Stomach (tissue), 9 donors: ENCODE measurements around the gene CREB5. TPM values are rescaled to one million over a fixed set of nuclear protein-coding genes. Genes with fewer than 3 reads are reported as not detected.

Experiments
- DNase-seq, 2 donors: peaks; one replicate each; pipeline versions ENCODE4 v3.0.0 to v3.0.0-alpha.2; 2013 to 2019
- H3K27ac ChIP-seq, 5 donors: fragments of 200-600 bp in 4 of 5; sonication (generic) in 4 of 5; one replicate each; pipeline ENCODE4 v1.5.1; 2013 to 2019; ENCODE audit warnings: mild to moderate bottlenecking in 1 of 5, moderate library complexity in 1 of 5
- H3K27me3 ChIP-seq, 3 donors: fragments of 200-600 bp; sonication (generic); one replicate each; pipeline ENCODE4 v1.5.1; 2017 to 2019; ENCODE audit warnings: mixed run types in 1 of 3
- H3K36me3 ChIP-seq, 4 donors: fragments of 200-600 bp; sonication (generic); 1 replicate in 3 of 4; 2 replicates in 1 of 4; pipeline ENCODE4 v1.5.1; 2016 to 2019
- H3K4me1 ChIP-seq, 4 donors: fragments of 200-600 bp; sonication (generic); one replicate each; pipeline ENCODE4 v1.5.1; 2016 to 2019
- H3K4me3 ChIP-seq, 4 donors: fragments of 200-600 bp; sonication (generic) in 3 of 4; one replicate each; pipeline ENCODE4 v1.5.1; 2016 to 2019; ENCODE audit warnings: mild to moderate bottlenecking in 1 of 4
- H3K9me3 ChIP-seq, 4 donors: fragments of 200-600 bp; sonication (generic); one replicate each; pipeline ENCODE4 v1.5.1; 2016 to 2019
- CTCF ChIP-seq, 7 experiments: fragments of 450-650 bp in 4 of 7; fragments of 200-600 bp in 3 of 7; sonication (generic) in 3 of 7; IDR thresholded peaks; one replicate each; pipeline ENCODE4 v1.5.1; 2016 to 2019; ENCODE audit warnings: antibody characterized with exemption in 7 of 7, control low read depth in 2 of 7, mild to moderate bottlenecking in 1 of 7
- EP300 ChIP-seq: sonication (generic); formaldehyde crosslinking; IDR thresholded peaks from one replicate; pipeline ENCODE4 v1.6.1; 2017; ENCODE audit warnings: antibody characterized with exemption
- POLR2A ChIP-seq, 4 donors: fragments of 450-650 bp; IDR thresholded peaks; one replicate each; pipeline ENCODE4 v1.6.1; 2016; ENCODE audit warnings: antibody characterized with exemption in 4 of 4, control low read depth in 2 of 4, mild to moderate bottlenecking in 1 of 4, moderate library complexity in 1 of 4
- POLR2AphosphoS5 ChIP-seq, 3 donors: sonication (generic); formaldehyde crosslinking; IDR thresholded peaks; one replicate each; pipeline ENCODE4 v1.6.1; 2016; ENCODE audit warnings: antibody characterized with exemption in 3 of 3
- WGBS, 5 donors: extraction: QIAGEN DNeasy Blood & Tissue Kit in 3 of 5; methylation state at CpG; one replicate each; pipeline versions ENCODE4 v1.1.5 to v1.1.7; 2013 to 2018; 5-methylcytosine and 5-hydroxymethylcytosine counted together
- intact Hi-C: fragments of 100-400 bp; cut with DNase I; formaldehyde crosslinking; loops from one replicate; pipeline ENCODE4 v1.15.1; 2023; ENCODE audit warnings: low total_unique reads
- polyA plus RNA-seq, 3 donors: library from polyadenylated mRNA; stranded (reverse); fragments of 200-250 nt; gene quantifications; one replicate each; pipeline ENCODE4 v1.2.3, GENCODE V29; 2013
- total RNA-seq, 5 donors: library from RNA; depleted of rRNA; stranded (reverse); fragments of >200 nt; gene quantifications; one replicate each; pipeline versions ENCODE4 v1.1.0 to v1.2.3, GENCODE V29; 2014 to 2016
- donor health status: healthy with polysubstance abuse.
- donor health status: Bipolar disorder and iron deficiency.
- donor health status: healthy.

The CREB5 gene
- total and polyA plus RNA-seq, 8 donors = 0.68 to 30.3 (median 1.5) TPM; not detected in 1

DNA sequence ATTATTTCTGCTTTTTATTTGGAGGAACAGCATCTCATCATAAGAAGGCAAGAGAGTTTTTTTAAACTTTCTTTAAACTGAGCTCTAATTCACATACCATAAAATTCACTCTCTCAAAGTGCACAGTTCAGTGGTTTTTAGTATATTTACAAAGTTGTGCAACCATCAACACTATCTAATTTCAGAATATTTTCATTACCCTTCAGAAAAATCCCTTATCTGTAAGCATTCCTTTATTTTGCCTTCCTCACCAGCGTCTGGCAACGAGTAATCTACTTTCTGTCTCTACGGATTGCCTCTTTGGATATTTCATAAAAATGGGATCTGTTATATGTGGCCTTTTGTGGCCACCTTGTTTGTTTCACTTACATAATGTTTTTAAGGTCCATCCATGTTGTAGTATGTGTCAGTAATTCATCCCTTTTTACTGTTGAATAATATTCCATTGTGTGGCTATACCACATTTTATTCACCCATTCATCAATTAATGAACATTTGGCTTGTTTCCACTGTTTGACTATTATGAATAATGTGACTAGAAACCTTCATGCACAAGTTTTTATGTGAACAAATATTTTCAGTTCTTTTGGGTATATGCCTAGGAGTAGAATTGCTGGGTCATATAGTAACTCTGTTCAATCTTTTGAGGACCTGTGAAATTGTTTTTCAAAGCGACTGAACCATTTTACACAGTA, 364.3 kb downstream of the CREB5 start:
- TF ChIP-seq POLR2AphosphoS5 (IDR thresholded peaks at IDR 0.05) = no peak
- no peak for TF ChIP-seq EP300
- no peak for TF ChIP-seq CTCF (IDR thresholded peaks at IDR 0.05)
- TF ChIP-seq POLR2A (IDR thresholded peaks at IDR 0.05) = no peak
- no peak for DNase-seq
- Histone ChIP-seq H3K27ac (no peak overlapping the region), H3K36me3 (no peaks in the 10 kb centered on the region), H3K27me3 (no peaks in the 10 kb centered on the region), H3K4me3 (no peak overlapping the region), H3K4me1 (peaks cover 0 to 6% (median 0%) of the 10 kb centered on the region in 4 donors), H3K9me3 (no peaks in the 10 kb centered on the region)
- 88 to 96% (median 92%) methylated on average over 4 of the region's 4 CpGs for WGBS, 5 donors
- intact Hi-C loops = no loop called here

DNA sequence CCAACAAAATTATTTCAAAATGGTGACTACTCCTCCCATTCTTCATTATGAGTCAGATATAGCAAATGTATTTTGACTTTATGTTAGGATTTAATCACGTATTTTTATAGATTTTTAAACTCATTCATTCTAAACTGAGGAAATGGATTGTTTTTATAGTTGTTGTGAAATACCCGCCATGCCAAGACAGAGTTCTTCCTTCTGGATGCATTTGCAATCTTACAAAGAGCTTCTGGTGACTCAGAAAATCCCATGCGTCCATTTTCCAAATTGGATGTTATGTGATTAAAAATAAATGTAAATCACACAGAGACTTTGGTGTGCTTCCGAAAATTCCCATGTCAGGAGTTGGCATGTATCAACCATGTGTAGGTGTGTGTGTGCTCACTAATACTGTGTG, 366.5 kb downstream of the CREB5 start:
- H3K9me3 ChIP-seq = no peaks in the 10 kb centered on the region
- no peak overlapping the region for H3K4me3 ChIP-seq

DNA sequence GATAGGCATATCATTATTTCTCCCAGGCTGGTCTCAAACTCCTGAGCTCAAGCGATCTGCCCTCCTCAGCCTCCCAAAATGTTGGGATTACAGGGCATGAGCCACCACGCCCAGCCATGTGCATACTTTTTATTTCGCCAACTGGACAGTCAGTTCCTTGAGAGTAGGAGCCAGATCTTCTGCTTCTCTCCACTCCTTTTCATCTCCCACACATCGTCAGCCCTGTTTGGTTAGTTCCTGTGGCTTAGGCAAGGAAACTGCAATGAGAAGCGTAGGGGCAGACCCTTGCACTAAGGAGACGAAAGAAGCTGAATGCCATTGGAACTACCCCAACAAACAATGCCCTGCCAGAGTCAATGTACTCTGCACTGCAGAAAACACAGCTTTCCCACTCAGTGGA, 367.6 kb downstream of the CREB5 start:
- Histone ChIP-seq H3K4me3 (no peak overlapping the region), H3K27ac (no peak overlapping the region), H3K36me3 (no peaks in the 10 kb centered on the region), H3K27me3 (no peaks in the 10 kb centered on the region), H3K4me1 (peaks cover 0 to 9% (median 4%) of the 10 kb centered on the region in 4 donors), H3K9me3 (no peaks in the 10 kb centered on the region)
- whole genome bisulfite sequencing, 5 donors = 78 to 88% (median 84%) methylated on average over 6 of the region's 6 CpGs
- intact Hi-C loops = no loop called here
- no peak for TF ChIP-seq POLR2AphosphoS5 (IDR thresholded peaks at IDR 0.05)
- no peak for TF ChIP-seq POLR2A (IDR thresholded peaks at IDR 0.05)
- TF ChIP-seq EP300 = no peak
- no peak for TF ChIP-seq CTCF (IDR thresholded peaks at IDR 0.05)
- DNase-seq = no peak

More for the DNA sequence above, 366.5 kb downstream of the CREB5 start:
- Histone ChIP-seq H3K27ac (no peak overlapping the region), H3K27me3 (no peaks in the 10 kb centered on the region), H3K36me3 (no peaks in the 10 kb centered on the region), H3K4me1 (peaks cover 0 to 6% (median 0%) of the 10 kb centered on the region in 4 donors)
- DNase-seq = no peak
- intact Hi-C loops = no loop called here
- WGBS, 5 donors = 59 to 82% (median 66%) methylated on average over 4 of the region's 4 CpGs
- TF ChIP-seq EP300 (no peak), CTCF (IDR thresholded peaks at IDR 0.05) (no peak), POLR2A (IDR thresholded peaks at IDR 0.05) (no peak), POLR2AphosphoS5 (IDR thresholded peaks at IDR 0.05) (no peak)

DNA sequence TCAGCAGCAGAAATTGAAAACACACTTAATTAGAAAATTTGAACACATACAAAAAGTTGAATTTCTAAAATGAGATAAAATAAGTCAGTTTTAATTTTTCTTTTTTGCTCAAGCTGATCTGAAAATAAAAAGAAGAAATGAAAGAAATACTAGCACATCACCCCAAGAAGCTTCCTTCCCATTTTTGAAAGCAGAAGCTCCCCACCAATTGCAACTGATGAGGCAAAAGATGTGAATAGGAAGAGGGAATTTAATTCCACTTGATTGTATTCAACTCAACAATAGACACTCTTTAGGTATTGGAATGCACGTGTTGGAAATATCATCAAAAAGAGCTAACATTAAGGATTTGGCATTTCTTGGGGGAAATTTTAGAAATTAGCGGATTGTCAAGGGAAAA, 370.0 kb downstream of the CREB5 start:
- H3K36me3 ChIP-seq = no peaks in the 10 kb centered on the region
- intact Hi-C loops = no loop called here
- no peak overlapping the region for H3K27ac ChIP-seq
- H3K4me3 ChIP-seq = no peak overlapping the region
- TF ChIP-seq EP300 (no peak), POLR2AphosphoS5 (IDR thresholded peaks at IDR 0.05) (no peak), CTCF (IDR thresholded peaks at IDR 0.05) (no peak), POLR2A (IDR thresholded peaks at IDR 0.05) (no peak)
- no peaks in the 10 kb centered on the region for H3K9me3 ChIP-seq
- 82 to 92% (median 90%) methylated on average over 2 of the region's 2 CpGs for WGBS, 5 donors
- no peak for DNase-seq
- peaks cover 0 to 10% (median 4%) of the 10 kb centered on the region in 4 donors for H3K4me1 ChIP-seq
- no peaks in the 10 kb centered on the region for H3K27me3 ChIP-seq
